MG63 (cell line): ENCODE results near the gene NFYC. TPM values are rescaled to one million over a fixed set of nuclear protein-coding genes. Genes with fewer than 3 reads are reported as not detected.
"Not testable (repeated sequence)": the region's sequence is repeated elsewhere in the genome, so short reads cannot be mapped to it uniquely, and the experiment has no call there.

Source experiments
- DNase-seq: peaks from one replicate; pipeline ENCODE4 v3.0.0-alpha.2; 2020
- H3K27me3 ChIP-seq: fragments of 250-450 bp; sonication (Bioruptor Pico); 2 replicates; pipeline ENCODE4 v1.5.1; 2020; ENCODE audit warnings: mild to moderate bottlenecking, moderate library complexity
- H3K36me3 ChIP-seq: fragments of 250-450 bp; sonication (Bioruptor Pico); 2 replicates; pipeline ENCODE4 v1.5.1; 2020; ENCODE audit warnings: mild to moderate bottlenecking, moderate library complexity
- H3K4me3 ChIP-seq: fragments of 250-450 bp; sonication (Bioruptor Pico); 2 replicates; pipeline ENCODE4 v1.5.1; 2020; ENCODE audit warnings: mild to moderate bottlenecking, moderate library complexity
- H3K9me3 ChIP-seq: fragments of 250-450 bp; sonication (Bioruptor Pico); 2 replicates; pipeline ENCODE4 v1.5.1; 2020; ENCODE audit warnings: mild to moderate bottlenecking, moderate library complexity
- total RNA-seq: library from RNA; depleted of rRNA; stranded (reverse); fragments of >200 nt; shearing (Covaris generic); gene quantifications from 2 replicates; pipeline ENCODE4 v1.2.3, GENCODE V29; 2014; ENCODE audit warnings: low replicate concordance

Gene NFYC
- total RNA-seq, 1 experiment from 2014 or later: 16.4 TPM

GRCh38 chr1:40712405-40712944 is 21.0 kb downstream of the NFYC start:
- H3K4me3 ChIP-seq: no peak overlapping the region
- H3K27me3 ChIP-seq: no peaks in the 10 kb centered on the region
- DNase-seq: no peak
- H3K36me3 ChIP-seq: peaks cover 5% of the 10 kb centered on the region
- H3K9me3 ChIP-seq: no peaks in the 10 kb centered on the region

GRCh38 chr1:40712997-40713396 is 21.5 kb downstream of the NFYC start:
- no peak for DNase-seq
- no peaks in the 10 kb centered on the region for H3K9me3 ChIP-seq
- peaks cover 5% of the 10 kb centered on the region for H3K36me3 ChIP-seq
- H3K27me3 ChIP-seq: no peaks in the 10 kb centered on the region
- no peak overlapping the region for H3K4me3 ChIP-seq

- Histone ChIP-seq H3K36me3 (peaks cover 5% of the 10 kb centered on the region), H3K4me3 (no peak overlapping the region), H3K27me3 (no peaks in the 10 kb centered on the region), H3K9me3 (no peaks in the 10 kb centered on the region)
- DNase-seq: no peak
Observed at GRCh38 chr1:40715491-40716059, 24.1 kb downstream of the NFYC start.

- DNase-seq: no peak
- H3K9me3 ChIP-seq: no peaks in the 10 kb centered on the region
- H3K27me3 ChIP-seq: no peaks in the 10 kb centered on the region
- no peak overlapping the region for H3K4me3 ChIP-seq
- peaks cover 5% of the 10 kb centered on the region for H3K36me3 ChIP-seq
Observed at GRCh38 chr1:40717065-40717464, 25.6 kb downstream of the NFYC start.

- DNase-seq: no peak
- peaks cover 3% of the 10 kb centered on the region for H3K36me3 ChIP-seq
- no peaks in the 10 kb centered on the region for H3K27me3 ChIP-seq
- no peaks in the 10 kb centered on the region for H3K9me3 ChIP-seq
- H3K4me3 ChIP-seq: no peak overlapping the region
Observed at GRCh38 chr1:40717955-40718354, 26.5 kb downstream of the NFYC start.

- Histone ChIP-seq H3K4me3 (no peak overlapping the region), H3K27me3 (no peaks in the 10 kb centered on the region), H3K36me3 (no peaks in the 10 kb centered on the region), H3K9me3 (no peaks in the 10 kb centered on the region)
- no peak for DNase-seq
Observed at GRCh38 chr1:40720493-40720892, 29.0 kb downstream of the NFYC start.

GRCh38 chr1:40722622-40723021 is 31.1 kb downstream of the NFYC start:
- Histone ChIP-seq H3K4me3 (no peak overlapping the region), H3K27me3 (no peaks in the 10 kb centered on the region), H3K36me3 (no peaks in the 10 kb centered on the region), H3K9me3 (no peaks in the 10 kb centered on the region)
- DNase-seq: no peak

- Histone ChIP-seq H3K27me3 (no peaks in the 10 kb centered on the region), H3K36me3 (no peaks in the 10 kb centered on the region), H3K4me3 (no peak overlapping the region), H3K9me3 (no peaks in the 10 kb centered on the region)
- DNase-seq: no peak
Observed at GRCh38 chr1:40723196-40723955, 31.9 kb downstream of the NFYC start.

- H3K9me3 ChIP-seq, H3K36me3 ChIP-seq, H3K4me3 ChIP-seq, H3K27me3 ChIP-seq: not testable (repeated sequence)
- peak; percentile 45 for DNase-seq
Observed at GRCh38 chr1:40727662-40728061, 36.2 kb downstream of the NFYC start.

GRCh38 chr1:40729316-40729862 is 37.9 kb downstream of the NFYC start:
- H3K4me3 ChIP-seq, H3K36me3 ChIP-seq, H3K27me3 ChIP-seq, H3K9me3 ChIP-seq, DNase-seq: not testable (repeated sequence)

- DNase-seq: no peak
- H3K27me3 ChIP-seq: no peaks in the 10 kb centered on the region
- H3K36me3 ChIP-seq: peaks cover 7% of the 10 kb centered on the region; the same call in 1 of the 2 replicates
- no peak overlapping the region for H3K4me3 ChIP-seq
- H3K9me3 ChIP-seq: peaks cover 12% of the 10 kb centered on the region
Observed at GRCh38 chr1:40732756-40733301, 41.3 kb downstream of the NFYC start.

GRCh38 chr1:40734882-40735628 is 43.6 kb downstream of the NFYC start:
- H3K27me3 ChIP-seq: no peaks in the 10 kb centered on the region
- H3K36me3 ChIP-seq: peaks cover 7% of the 10 kb centered on the region
- DNase-seq: no peak
- H3K9me3 ChIP-seq: peaks cover 12% of the 10 kb centered on the region
- H3K4me3 ChIP-seq: no peak overlapping the region

- Histone ChIP-seq H3K9me3 (peaks cover 12% of the 10 kb centered on the region), H3K4me3 (no peak overlapping the region), H3K27me3 (no peaks in the 10 kb centered on the region), H3K36me3 (peaks cover 7% of the 10 kb centered on the region)
- no peak for DNase-seq
Observed at GRCh38 chr1:40736085-40736531, 44.6 kb downstream of the NFYC start.

- Histone ChIP-seq H3K4me3 (no peak overlapping the region), H3K9me3 (peaks cover 12% of the 10 kb centered on the region), H3K27me3 (no peaks in the 10 kb centered on the region), H3K36me3 (peaks cover 10% of the 10 kb centered on the region)
- DNase-seq: no peak
Observed at GRCh38 chr1:40738831-40739230, 47.3 kb downstream of the NFYC start.

- Histone ChIP-seq H3K36me3 (peaks cover 10% of the 10 kb centered on the region), H3K27me3 (no peaks in the 10 kb centered on the region), H3K4me3 (no peak overlapping the region), H3K9me3 (peaks cover 12% of the 10 kb centered on the region)
- DNase-seq: no peak
Observed at GRCh38 chr1:40739455-40740008, 48.0 kb downstream of the NFYC start.
